Measurements from ENCODE around the gene GRPEL2. TPM values are rescaled to one million over a fixed set of nuclear protein-coding genes. Genes with fewer than 3 reads are reported as not detected.
"Not testable (repeated sequence)": the region's sequence is repeated elsewhere in the genome, so short reads cannot be mapped to it uniquely, and the experiment has no call there.

Gene GRPEL2
- total RNA-seq, 1 donor from 2014 or later = 42.5 TPM

DNA sequence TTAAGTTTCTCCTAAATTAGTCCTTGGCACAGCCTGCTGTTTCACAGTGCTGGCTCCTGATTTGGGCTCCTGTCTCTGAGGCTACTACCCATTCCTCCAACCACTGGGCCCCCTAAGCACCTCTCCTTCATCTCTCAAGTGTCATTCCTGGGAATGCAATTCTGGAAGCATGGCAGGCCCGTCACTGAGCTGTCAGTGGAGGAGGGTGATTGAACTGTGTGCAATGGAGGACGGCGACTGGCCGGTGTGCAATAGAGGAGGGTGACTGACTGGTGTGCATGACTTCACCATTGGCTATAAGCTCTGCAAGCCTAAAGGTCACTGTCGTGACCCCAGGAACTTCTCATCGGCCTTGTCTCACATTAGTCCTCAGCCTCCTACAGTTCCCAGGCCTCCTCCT lies 46.2 kb downstream of the GRPEL2 start:
- Histone ChIP-seq H3K27me3 (no peaks in the 10 kb centered on the region), H4K20me1 (ENCODE audit: low read depth) (no peaks in the 10 kb centered on the region), H3K4me1 (no peaks in the 10 kb centered on the region), H3K27ac (no peak overlapping the region), H2AFZ (replicated peaks) (no peak overlapping the region), H3F3A (ENCODE audit: low read depth) (no peaks in the 10 kb centered on the region), H3K4me2 (no peak overlapping the region), H3K36me3 (no peaks in the 10 kb centered on the region), H3K9ac (no peak overlapping the region), H3K4me3 (no peak overlapping the region), H3K79me2 (ENCODE audit: low read depth) (no peaks in the 10 kb centered on the region), H3K9me3 (ENCODE audit: low read depth) (no peaks in the 10 kb centered on the region)
- no peaks in the 10 kb centered on the region for H3K36me3 Mint-ChIP-seq
- no peak for DNase-seq (ENCODE audit: low spot score)
- peaks cover 5% of the 10 kb centered on the region for H3K4me1 Mint-ChIP-seq
- H3K27ac Mint-ChIP-seq = no peak overlapping the region
- H3K9me3 Mint-ChIP-seq = peaks cover 2% of the 10 kb centered on the region
- TF ChIP-seq EZH2 (IDR thresholded peaks at IDR 0.05) = no peak
- TF ChIP-seq EZH2phosphoT487 (IDR thresholded peaks at IDR 0.05) = no peak
- TF ChIP-seq CTCF (IDR thresholded peaks at IDR 0.05) = no peak
- no peak overlapping the region for H3K4me3 Mint-ChIP-seq
- H3K27me3 Mint-ChIP-seq (ENCODE audit: insufficient read depth, low read depth) = peaks cover 7% of the 10 kb centered on the region

DNA sequence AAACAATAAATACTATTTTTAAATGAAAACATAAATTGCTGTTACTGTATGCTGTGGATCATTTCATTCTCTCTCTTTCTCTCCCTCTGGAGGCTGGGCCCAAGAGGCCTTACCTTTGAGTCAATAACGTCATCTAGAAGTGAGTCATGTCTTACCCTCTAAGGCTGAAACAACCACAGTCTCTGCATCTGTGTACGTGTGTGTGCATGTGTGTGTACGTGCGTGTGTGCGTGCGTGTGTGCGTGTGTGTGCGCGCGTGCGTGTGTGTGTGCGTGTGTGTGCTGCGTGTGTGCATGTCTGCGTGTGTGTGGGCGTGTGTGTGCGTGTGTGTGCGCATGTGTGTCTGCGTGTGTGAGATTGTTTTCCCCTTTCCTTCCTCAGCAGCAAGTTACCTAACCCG lies 47.4 kb downstream of the GRPEL2 start:
- no peaks in the 10 kb centered on the region for H3F3A ChIP-seq (ENCODE audit: low read depth)
- H3K4me1 Mint-ChIP-seq = peaks cover 5% of the 10 kb centered on the region
- H3K9ac ChIP-seq = no peak overlapping the region
- H3K36me3 ChIP-seq = no peaks in the 10 kb centered on the region
- H4K20me1 ChIP-seq (ENCODE audit: low read depth) = no peaks in the 10 kb centered on the region
- no peak overlapping the region for H3K4me3 Mint-ChIP-seq
- H3K4me2 ChIP-seq = no peak overlapping the region
- no peaks in the 10 kb centered on the region for H3K36me3 Mint-ChIP-seq
- no peak overlapping the region for H3K27ac ChIP-seq
- H3K27me3 Mint-ChIP-seq (ENCODE audit: insufficient read depth, low read depth) = peaks cover 7% of the 10 kb centered on the region
- H3K79me2 ChIP-seq (ENCODE audit: low read depth) = no peaks in the 10 kb centered on the region
- no peaks in the 10 kb centered on the region for H3K4me1 ChIP-seq
- no peaks in the 10 kb centered on the region for H3K27me3 ChIP-seq
- H3K27ac Mint-ChIP-seq = no peak overlapping the region
- TF ChIP-seq EZH2phosphoT487 (IDR thresholded peaks at IDR 0.05) = no peak
- TF ChIP-seq CTCF (IDR thresholded peaks at IDR 0.05) = no peak
- TF ChIP-seq EZH2 (IDR thresholded peaks at IDR 0.05) = no peak
- no peak overlapping the region for H3K4me3 ChIP-seq
- no peak overlapping the region for H2AFZ ChIP-seq (replicated peaks)
- H3K9me3 Mint-ChIP-seq = peaks cover 2% of the 10 kb centered on the region
- no peaks in the 10 kb centered on the region for H3K9me3 ChIP-seq (ENCODE audit: low read depth)
- no peak for DNase-seq (ENCODE audit: low spot score)

DNA sequence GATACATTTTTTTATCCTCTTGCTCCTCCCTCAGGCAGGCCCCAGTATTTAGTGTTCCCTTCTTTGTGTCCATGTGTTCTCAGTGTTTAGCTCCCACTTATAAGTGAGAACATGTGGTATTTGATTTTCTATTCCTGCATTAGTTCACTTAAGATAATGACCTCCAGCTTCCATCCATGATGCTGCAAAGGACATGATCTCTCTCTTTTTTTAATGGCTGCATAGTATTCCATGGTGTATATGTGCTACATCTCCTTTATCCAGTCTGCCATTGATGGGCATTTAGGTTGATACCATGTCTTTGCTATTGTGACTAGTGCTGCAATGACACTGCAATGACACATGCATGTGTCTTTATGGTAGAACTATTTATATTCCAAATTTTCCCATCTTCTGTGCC lies 49.7 kb downstream of the GRPEL2 start:
- H3K9me3 Mint-ChIP-seq; H4K20me1 ChIP-seq (ENCODE audit: low read depth); H3K4me1 Mint-ChIP-seq; H3K27ac ChIP-seq; H3K27me3 ChIP-seq; H3K9ac ChIP-seq; H3K36me3 Mint-ChIP-seq; H3K27me3 Mint-ChIP-seq (ENCODE audit: insufficient read depth, low read depth); H3K4me3 ChIP-seq; H3K79me2 ChIP-seq (ENCODE audit: low read depth); H3K36me3 ChIP-seq; H3K27ac Mint-ChIP-seq; H3K9me3 ChIP-seq (ENCODE audit: low read depth); H2AFZ ChIP-seq (replicated peaks); H3K4me2 ChIP-seq; H3F3A ChIP-seq (ENCODE audit: low read depth); H3K4me3 Mint-ChIP-seq; DNase-seq (ENCODE audit: low spot score); H3K4me1 ChIP-seq: not testable (repeated sequence)

DNA sequence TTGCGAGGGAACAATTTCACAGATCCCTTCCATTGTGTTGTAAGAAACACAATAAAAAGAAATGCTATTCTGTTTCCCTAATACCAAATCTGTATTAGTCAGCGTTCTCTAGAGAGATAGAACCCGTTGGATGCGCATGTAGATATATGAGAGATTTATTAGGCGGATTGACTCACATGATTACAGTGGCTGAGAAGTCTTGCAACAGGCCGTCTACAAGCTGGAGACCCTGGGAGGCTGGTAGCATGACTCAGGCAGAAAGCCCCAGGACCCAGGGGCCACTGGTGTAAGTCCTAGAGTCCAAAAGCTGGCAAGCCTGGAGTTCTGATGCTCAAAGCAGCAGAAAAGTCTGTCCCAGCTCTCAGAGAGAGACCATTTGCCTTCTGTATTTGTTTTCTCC lies 52.2 kb downstream of the GRPEL2 start:
- no peaks in the 10 kb centered on the region for H3K27me3 ChIP-seq

DNA sequence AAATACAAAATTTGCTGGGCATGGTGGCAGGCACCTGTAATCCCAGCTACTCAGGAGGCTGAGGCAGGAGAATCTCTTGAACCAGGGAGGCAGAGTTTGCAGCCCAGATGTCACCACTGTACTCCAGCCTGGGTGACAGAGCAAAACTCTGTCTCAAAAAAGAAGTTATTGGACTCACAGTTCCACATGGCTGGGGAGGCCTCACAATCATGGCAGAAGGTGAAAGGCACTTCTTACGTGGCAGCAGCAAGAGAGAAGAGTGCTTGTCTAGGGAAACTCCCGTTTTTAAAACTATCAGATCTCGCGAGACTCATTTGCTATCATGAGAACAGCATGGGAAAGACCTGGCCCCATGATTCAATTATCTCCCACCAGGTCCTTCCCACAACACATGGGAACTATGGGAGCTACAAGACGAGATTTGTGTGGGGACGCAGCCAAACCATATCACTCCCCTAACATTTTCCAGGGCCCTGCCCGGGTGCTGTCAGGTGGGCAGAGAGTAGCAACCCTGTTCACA lies 53.5 kb downstream of the GRPEL2 start:
- H3K4me2 ChIP-seq; H3K27ac ChIP-seq; H3K9me3 ChIP-seq (ENCODE audit: low read depth); H3K36me3 Mint-ChIP-seq; H3K4me3 ChIP-seq; H3K4me3 Mint-ChIP-seq; H3K27me3 ChIP-seq; H3F3A ChIP-seq (ENCODE audit: low read depth); H4K20me1 ChIP-seq (ENCODE audit: low read depth); H2AFZ ChIP-seq (replicated peaks); H3K4me1 ChIP-seq; H3K36me3 ChIP-seq; H3K79me2 ChIP-seq (ENCODE audit: low read depth); H3K9ac ChIP-seq; H3K27ac Mint-ChIP-seq; DNase-seq (ENCODE audit: low spot score); H3K27me3 Mint-ChIP-seq (ENCODE audit: insufficient read depth, low read depth); H3K9me3 Mint-ChIP-seq: not testable (repeated sequence)
- peaks cover 25% of the 10 kb centered on the region for H3K4me1 Mint-ChIP-seq

More for the DNA sequence above, 52.2 kb downstream of the GRPEL2 start:
- H3K4me3 Mint-ChIP-seq = no peak overlapping the region
- H3K4me1 Mint-ChIP-seq = peaks cover 25% of the 10 kb centered on the region
- H3K27ac ChIP-seq = no peak overlapping the region
- peaks cover 8% of the 10 kb centered on the region for H3K4me1 ChIP-seq
- peaks cover 7% of the 10 kb centered on the region for H3K27me3 Mint-ChIP-seq (ENCODE audit: insufficient read depth, low read depth)
- no peak overlapping the region for H3K27ac Mint-ChIP-seq
- H3K36me3 ChIP-seq = no peaks in the 10 kb centered on the region
- no peaks in the 10 kb centered on the region for H3K36me3 Mint-ChIP-seq
- H3K4me3 ChIP-seq = no peak overlapping the region
- no peaks in the 10 kb centered on the region for H4K20me1 ChIP-seq (ENCODE audit: low read depth)
- no peak for DNase-seq (ENCODE audit: low spot score)
- H3K9me3 ChIP-seq (ENCODE audit: low read depth) = no peaks in the 10 kb centered on the region
- no peaks in the 10 kb centered on the region for H3F3A ChIP-seq (ENCODE audit: low read depth)
- H3K9ac ChIP-seq = no peak overlapping the region
- no peak overlapping the region for H3K4me2 ChIP-seq
- H3K79me2 ChIP-seq (ENCODE audit: low read depth) = no peaks in the 10 kb centered on the region
- H3K9me3 Mint-ChIP-seq = no peaks in the 10 kb centered on the region
- TF ChIP-seq EZH2 (IDR thresholded peaks at IDR 0.05) = no peak
- TF ChIP-seq CTCF (IDR thresholded peaks at IDR 0.05) = no peak
- TF ChIP-seq EZH2phosphoT487 (IDR thresholded peaks at IDR 0.05) = no peak
- no peak overlapping the region for H2AFZ ChIP-seq (replicated peaks)

Data from neural progenitor cell (in vitro differentiated cells).